ENCODE data around the gene PEX26. TPM values are rescaled to one million over a fixed set of nuclear protein-coding genes. Genes with fewer than 3 reads are reported as not detected.
"Not testable (repeated sequence)": the region's sequence is repeated elsewhere in the genome, so short reads cannot be mapped to it uniquely, and the experiment has no call there.

The PEX26 gene
- total and polyA plus RNA-seq, 2 of the 13 experiments (the other 11 are each of a cell fraction or from before 2014, with no cell fraction given) = 10.6 to 25.1 TPM

DNA sequence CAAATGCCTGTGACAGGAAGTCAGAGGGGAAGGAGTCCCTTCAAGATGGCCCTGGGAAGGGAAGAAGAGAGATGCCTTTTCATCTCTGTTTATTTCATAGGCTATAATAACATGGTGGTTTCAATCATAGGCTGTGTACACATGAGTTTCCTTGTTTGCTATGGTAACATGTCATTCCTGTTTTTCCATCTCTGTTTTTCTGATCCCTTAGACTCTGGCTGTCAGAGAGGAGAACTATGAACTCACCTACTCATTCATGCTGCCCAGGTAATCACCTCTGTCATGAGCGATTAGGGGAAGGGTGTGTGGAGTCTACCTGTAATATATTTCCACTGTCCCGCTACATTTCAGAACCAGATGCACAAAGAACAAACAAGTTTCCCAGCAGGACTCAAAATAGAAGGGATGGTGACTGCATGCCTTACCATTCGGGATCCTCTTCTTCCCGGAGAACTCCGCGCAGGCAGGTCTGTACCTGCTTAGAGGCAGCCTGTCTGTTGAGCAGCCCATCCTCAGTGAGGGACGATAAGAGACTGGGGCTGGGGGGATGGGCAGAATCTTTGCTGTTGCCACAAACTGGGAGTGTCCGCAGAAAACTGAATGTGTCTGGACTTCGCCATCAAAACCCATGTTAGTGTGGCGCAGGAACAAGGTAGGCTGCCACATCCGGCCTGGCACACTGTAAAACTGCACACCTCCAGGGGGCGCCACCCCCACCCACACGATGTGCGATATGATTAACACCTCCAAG, 7.1 kb upstream of the PEX26 start (continued):
- TF ChIP-seq, protein P1, sequence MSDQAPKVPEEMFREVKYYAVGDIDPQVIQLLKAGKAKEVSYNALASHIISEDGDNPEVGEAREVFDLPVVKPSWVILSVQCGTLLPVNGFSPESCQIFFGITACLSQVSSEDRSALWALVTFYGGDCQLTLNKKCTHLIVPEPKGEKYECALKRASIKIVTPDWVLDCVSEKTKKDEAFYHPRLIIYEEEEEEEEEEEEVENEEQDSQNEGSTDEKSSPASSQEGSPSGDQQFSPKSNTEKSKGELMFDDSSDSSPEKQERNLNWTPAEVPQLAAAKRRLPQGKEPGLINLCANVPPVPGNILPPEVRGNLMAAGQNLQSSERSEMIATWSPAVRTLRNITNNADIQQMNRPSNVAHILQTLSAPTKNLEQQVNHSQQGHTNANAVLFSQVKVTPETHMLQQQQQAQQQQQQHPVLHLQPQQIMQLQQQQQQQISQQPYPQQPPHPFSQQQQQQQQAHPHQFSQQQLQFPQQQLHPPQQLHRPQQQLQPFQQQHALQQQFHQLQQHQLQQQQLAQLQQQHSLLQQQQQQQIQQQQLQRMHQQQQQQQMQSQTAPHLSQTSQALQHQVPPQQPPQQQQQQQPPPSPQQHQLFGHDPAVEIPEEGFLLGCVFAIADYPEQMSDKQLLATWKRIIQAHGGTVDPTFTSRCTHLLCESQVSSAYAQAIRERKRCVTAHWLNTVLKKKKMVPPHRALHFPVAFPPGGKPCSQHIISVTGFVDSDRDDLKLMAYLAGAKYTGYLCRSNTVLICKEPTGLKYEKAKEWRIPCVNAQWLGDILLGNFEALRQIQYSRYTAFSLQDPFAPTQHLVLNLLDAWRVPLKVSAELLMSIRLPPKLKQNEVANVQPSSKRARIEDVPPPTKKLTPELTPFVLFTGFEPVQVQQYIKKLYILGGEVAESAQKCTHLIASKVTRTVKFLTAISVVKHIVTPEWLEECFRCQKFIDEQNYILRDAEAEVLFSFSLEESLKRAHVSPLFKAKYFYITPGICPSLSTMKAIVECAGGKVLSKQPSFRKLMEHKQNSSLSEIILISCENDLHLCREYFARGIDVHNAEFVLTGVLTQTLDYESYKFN (CRISPR knock-in tag; conservative IDR thresholded peaks at IDR 0.05) = no peak

DNA sequence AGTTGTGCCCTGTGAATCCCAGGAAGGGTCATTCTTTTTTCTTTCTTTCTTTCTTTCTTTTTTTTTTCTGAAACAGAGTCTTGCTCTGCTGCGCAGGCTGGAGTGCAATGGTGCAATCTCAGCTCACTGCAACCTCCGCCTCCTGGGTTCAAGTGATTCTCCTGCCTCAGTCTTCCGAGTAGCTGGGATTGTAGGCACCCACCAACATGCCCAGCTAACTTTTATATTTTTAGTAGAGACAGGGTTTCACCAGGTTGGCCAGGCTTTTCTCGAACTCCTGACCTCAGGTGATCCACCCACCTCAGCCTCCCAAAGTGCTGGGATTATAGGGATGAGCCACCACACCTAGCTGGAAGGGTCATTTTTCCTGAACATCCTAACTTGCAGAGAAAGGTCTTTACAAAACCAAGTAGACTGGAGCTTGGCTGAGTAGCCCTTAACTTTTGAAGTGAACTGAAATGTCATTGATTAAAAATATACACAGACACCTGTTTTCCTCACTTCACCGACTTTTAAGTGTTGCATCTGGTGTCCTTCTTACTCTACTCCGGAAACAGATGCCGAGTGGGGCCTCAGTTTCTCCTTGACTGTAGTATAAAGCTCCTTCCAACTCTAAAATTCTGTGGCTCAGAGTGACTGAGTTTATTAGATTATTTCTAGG, 6.4 kb upstream of the PEX26 start:
- H3K27ac ChIP-seq (ENCODE audit: extremely low read length, insufficient read depth, low read length); ATAC-seq; intact Hi-C loops (cut with micrococcal nuclease; ENCODE audit: unreplicated experiment); H3K4me3 ChIP-seq (replicated peaks in 1 of 3; ENCODE audit: insufficient read depth in 1 of 3, low read depth in 2 of 3, low read length in 3 of 3); H3K79me2 ChIP-seq (ENCODE audit: insufficient read depth, low read length); CTCF ChIA-PET (ENCODE audit: low intra/inter-chr PET ratio, low total read pairs); H3K9ac ChIP-seq (ENCODE audit: insufficient read depth, low read depth, low read length); H2AFZ ChIP-seq (ENCODE audit: low read length); FAIRE-seq; DNase-seq (ENCODE audit: low spot score); H3K4me2 ChIP-seq (ENCODE audit: low read depth, low read length); H3K36me3 ChIP-seq (replicated peaks in 1 of 2; ENCODE audit: control insufficient read depth in 1 of 2, insufficient read depth in 2 of 2, low read length in 2 of 2); BruUV-seq (replicated peaks); H4K20me1 ChIP-seq (ENCODE audit: insufficient read depth, low read length); H3K9me3 ChIP-seq (ENCODE audit: low read length); H3K27me3 ChIP-seq (ENCODE audit: control insufficient read depth in 1 of 2, insufficient read depth in 2 of 2, low read length in 2 of 2): not testable (repeated sequence)
- peaks cover 65% of the 10 kb centered on the region for H3K4me1 ChIP-seq (ENCODE audit: insufficient read depth, low read length)
- in situ Hi-C loops (cut with HindIII; ENCODE audit: extremely low pct_ligation_motif_present, low pct_unique_long_range_greater_than_20kb) = loop anchor here (5.0 to 10.0 kb wide), 2 partner anchors 69 to 157 kb away; no protein-coding TSS in a partner anchor
- POLR2A ChIA-PET = interaction anchor here (1.5 kb wide), 1 partner anchor 10 kb away, joined by 8 read pairs; no protein-coding TSS in a partner anchor
- 89% methylated on average over 7 of the region's 7 CpGs for WGBS (ENCODE audit: low lambda C conversion rate)
